Esophagus squamous epithelium (tissue), 5 donors: ENCODE results near the gene TMEM256. TPM values are rescaled to one million over a fixed set of nuclear protein-coding genes. Genes with fewer than 3 reads are reported as not detected.

Experiments
- DNase-seq: peaks from one replicate; lab custom pipeline; 2025; lab: John Stamatoyannopoulos, UW
- H3K27ac ChIP-seq, 4 donors: fragments of 200-600 bp; sonication (generic); one replicate each; pipeline ENCODE4 v1.5.1; 2016 to 2019; ENCODE audit warnings: mild to moderate bottlenecking in 1 of 4
- H3K27me3 ChIP-seq, 4 donors: fragments of 200-600 bp; sonication (generic); 1 replicate in 3 of 4; 2 replicates in 1 of 4; pipeline versions ENCODE4 v1.5.1 to v1.6.0; 2017 to 2021; ENCODE audit warnings: antibody characterized with exemption in 1 of 4
- H3K36me3 ChIP-seq, 3 donors: fragments of 200-600 bp; sonication (generic); one replicate each; pipeline ENCODE4 v1.5.1; 2016 to 2019
- H3K4me1 ChIP-seq, 3 donors: fragments of 200-600 bp; sonication (generic); one replicate each; pipeline ENCODE4 v1.5.1; 2017 to 2019
- H3K4me3 ChIP-seq, 4 donors: fragments of 200-600 bp; sonication (generic); 1 replicate in 3 of 4; 2 replicates in 1 of 4; pipeline ENCODE4 v1.5.1; 2016 to 2019; ENCODE audit warnings: mild to moderate bottlenecking in 2 of 4, moderate library complexity in 1 of 4
- H3K9me3 ChIP-seq, 3 donors: fragments of 200-600 bp; sonication (generic); one replicate each; pipeline ENCODE4 v1.5.1; 2016 to 2019
- CTCF ChIP-seq, 6 experiments: fragments of 450-650 bp in 4 of 6; fragments of 200-600 bp in 2 of 6; sonication (generic) in 2 of 6; IDR thresholded peaks; one replicate each; pipeline ENCODE4 v1.5.1; 2016 to 2019; ENCODE audit warnings: antibody characterized with exemption in 6 of 6, mild to moderate bottlenecking in 4 of 6, moderate library complexity in 4 of 6
- POLR2A ChIP-seq, 4 donors: fragments of 450-650 bp; IDR thresholded peaks; one replicate each; pipeline ENCODE4 v1.6.1; 2017; ENCODE audit warnings: antibody characterized with exemption in 4 of 4, mild to moderate bottlenecking in 4 of 4, moderate library complexity in 3 of 4
- WGBS, 2 donors: methylation state at CpG; one replicate each; pipeline ENCODE4 v1.1.5; 2018; 5-methylcytosine and 5-hydroxymethylcytosine counted together
- intact Hi-C: fragments of 100-400 bp; cut with DNase I; formaldehyde crosslinking; loops from one replicate; pipeline ENCODE4 v1.15.0; 2022
- total RNA-seq, 4 donors: library from RNA; depleted of rRNA; stranded (reverse); fragments of >200 nt; gene quantifications; one replicate each; pipeline ENCODE4 v1.1.0, GENCODE V29; 2016
- donor health status: DM: yes; HTN: yes; CAD: no.

TMEM256 gene
- total RNA-seq, 4 donors from 2014 or later = 27.9 to 88.0 (median 66.7) TPM

- Histone ChIP-seq H3K4me3 (no peak overlapping the region), H3K27ac (no peak overlapping the region), H3K4me1 (peaks cover 5 to 16% (median 13%) of the 10 kb centered on the region in 3 donors), H3K27me3 (peaks cover 0 to 17% (median 0%) of the 10 kb centered on the region in 4 donors), H3K9me3 (no peaks in the 10 kb centered on the region), H3K36me3 (no peaks in the 10 kb centered on the region)
- 64% methylated on average over 1 of the region's 1 CpG; no CpG with 5 or more reads in 1 of the 2 donors for WGBS, 2 donors
- TF ChIP-seq CTCF (IDR thresholded peaks at IDR 0.05) (no peak), POLR2A (IDR thresholded peaks at IDR 0.05) (no peak)
- intact Hi-C loops = no loop called here
- no peak for DNase-seq
Measured at GRCh38 chr17:7431231-7431630, 27.3 kb upstream of the TMEM256 start.

GRCh38 chr17:7429722-7430121 is 25.8 kb upstream of the TMEM256 start:
- intact Hi-C loops = no loop called here
- DNase-seq = no peak
- WGBS, 2 donors = 93 to 98% methylated on average over 7 to 8 of the region's 10 CpGs

GRCh38 chr17:7428557-7428956 is 24.7 kb upstream of the TMEM256 start, which contains the start of gene SPEM3:
SPEM3 (plus strand) TSS chr17:7428857; CDS start chr17:7428903, 46 bp downstream.
- WGBS, 2 donors = 58 to 73% methylated on average over 3 to 5 of the region's 5 CpGs
- DNase-seq = no peak
- intact Hi-C loops = no loop called here
- TF ChIP-seq CTCF (IDR thresholded peaks at IDR 0.05) (no peak), POLR2A (IDR thresholded peaks at IDR 0.05) (no peak)
- Histone ChIP-seq H3K36me3 (no peaks in the 10 kb centered on the region), H3K4me3 (no peak within 1 kb of the TSS), H3K27me3 (no peaks in the 10 kb centered on the region), H3K27ac (no peak within 1 kb of the TSS), H3K4me1 (no peaks in the 10 kb centered on the region), H3K9me3 (no peaks in the 10 kb centered on the region)

More at GRCh38 chr17:7429722-7430121, 25.8 kb upstream of the TMEM256 start:
- H3K9me3 ChIP-seq = no peaks in the 10 kb centered on the region
- peaks cover 0 to 5% (median 0%) of the 10 kb centered on the region in 4 donors for H3K27me3 ChIP-seq
- H3K36me3 ChIP-seq = no peaks in the 10 kb centered on the region
- no peak overlapping the region for H3K27ac ChIP-seq
- H3K4me3 ChIP-seq = no peak overlapping the region
- TF ChIP-seq CTCF (IDR thresholded peaks at IDR 0.05) = no peak
- TF ChIP-seq POLR2A (IDR thresholded peaks at IDR 0.05) = no peak
- peaks cover 0 to 3% (median 1%) of the 10 kb centered on the region in 3 donors for H3K4me1 ChIP-seq

GRCh38 chr17:7427549-7427948 is 23.7 kb upstream of the TMEM256 start:
- no peaks in the 10 kb centered on the region for H3K4me1 ChIP-seq
- H3K27ac ChIP-seq = no peak overlapping the region
- DNase-seq = no peak
- TF ChIP-seq CTCF (IDR thresholded peaks at IDR 0.05) (no peak), POLR2A (IDR thresholded peaks at IDR 0.05) (no peak)
- 88 to 93% methylated on average over 5 to 7 of the region's 7 CpGs for whole genome bisulfite sequencing, 2 donors
- no peaks in the 10 kb centered on the region for H3K36me3 ChIP-seq
- no peaks in the 10 kb centered on the region for H3K27me3 ChIP-seq
- H3K4me3 ChIP-seq = no peak overlapping the region
- intact Hi-C loops = no loop called here
- no peaks in the 10 kb centered on the region for H3K9me3 ChIP-seq

- no peak for DNase-seq
- no peaks in the 10 kb centered on the region for H3K9me3 ChIP-seq
- intact Hi-C loops = no loop called here
- no peak overlapping the region for H3K4me3 ChIP-seq
- no peaks in the 10 kb centered on the region for H3K36me3 ChIP-seq
- H3K4me1 ChIP-seq = no peaks in the 10 kb centered on the region
- 73 to 81% methylated on average over 2 to 4 of the region's 29 CpGs for WGBS, 2 donors
- H3K27me3 ChIP-seq = no peaks in the 10 kb centered on the region
- H3K27ac ChIP-seq = no peak overlapping the region
- TF ChIP-seq POLR2A (IDR thresholded peaks at IDR 0.05) (no peak), CTCF (IDR thresholded peaks at IDR 0.05) (no peak)
Measured at GRCh38 chr17:7426896-7427489, 23.1 kb upstream of the TMEM256 start.
